ENCODE measurements around the gene COPG2. TPM values are rescaled to one million over a fixed set of nuclear protein-coding genes. Genes with fewer than 3 reads are reported as not detected.
"Not testable (repeated sequence)": the region's sequence is repeated elsewhere in the genome, so short reads cannot be mapped to it uniquely, and the experiment has no call there.

Gene COPG2
- polyA plus RNA-seq, 4 donors: 55.5 to 69.7 (median 63.9) TPM

DNA sequence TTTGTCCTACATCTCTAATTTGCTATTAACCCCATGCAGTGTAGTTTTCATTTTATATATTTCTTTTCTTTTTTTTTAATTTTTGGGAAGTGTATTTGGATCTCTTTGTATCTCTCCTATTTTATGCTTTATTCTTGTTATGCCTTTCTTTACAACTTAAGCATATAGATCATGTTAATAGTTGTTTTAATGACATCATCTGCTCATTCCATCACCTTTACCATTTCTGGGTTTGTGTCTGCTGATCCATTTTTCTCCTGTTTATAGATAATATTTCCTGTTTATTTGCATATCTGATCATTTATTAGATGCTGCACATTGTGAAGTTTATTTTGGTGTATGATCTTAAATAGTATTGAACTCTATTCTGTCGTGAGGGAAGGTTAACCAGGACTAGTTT lies 13.7 kb downstream of the COPG2 start:
- DNase-seq (ENCODE audit: low read depth in 4 of 4, low spot score in 3 of 4): no peak

DNA sequence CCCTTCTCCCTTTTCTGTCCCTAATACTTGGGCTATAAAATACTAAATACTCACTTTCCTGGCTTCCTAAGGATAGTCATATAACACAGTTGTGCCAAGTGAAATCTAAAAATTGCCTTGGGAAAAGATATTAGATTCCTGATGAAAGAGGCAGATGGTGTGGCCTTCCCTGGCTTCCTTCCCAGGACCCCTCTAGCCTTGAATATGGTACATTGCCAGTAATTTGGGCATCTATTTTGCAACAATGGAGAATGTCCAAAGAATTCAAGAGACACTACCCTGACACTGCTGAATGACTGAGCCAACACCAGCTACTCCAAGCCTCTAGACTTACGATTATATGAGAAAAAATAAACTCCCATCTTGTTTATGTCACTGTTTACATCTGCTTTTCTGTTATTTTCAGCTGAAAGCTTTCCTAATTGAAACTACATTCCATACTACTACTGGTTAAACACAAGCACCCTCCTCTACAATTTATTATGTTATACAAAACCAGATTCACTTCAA lies 17.9 kb downstream of the COPG2 start:
- DNase-seq (ENCODE audit: low read depth in 4 of 4, low spot score in 3 of 4): no peak

DNA sequence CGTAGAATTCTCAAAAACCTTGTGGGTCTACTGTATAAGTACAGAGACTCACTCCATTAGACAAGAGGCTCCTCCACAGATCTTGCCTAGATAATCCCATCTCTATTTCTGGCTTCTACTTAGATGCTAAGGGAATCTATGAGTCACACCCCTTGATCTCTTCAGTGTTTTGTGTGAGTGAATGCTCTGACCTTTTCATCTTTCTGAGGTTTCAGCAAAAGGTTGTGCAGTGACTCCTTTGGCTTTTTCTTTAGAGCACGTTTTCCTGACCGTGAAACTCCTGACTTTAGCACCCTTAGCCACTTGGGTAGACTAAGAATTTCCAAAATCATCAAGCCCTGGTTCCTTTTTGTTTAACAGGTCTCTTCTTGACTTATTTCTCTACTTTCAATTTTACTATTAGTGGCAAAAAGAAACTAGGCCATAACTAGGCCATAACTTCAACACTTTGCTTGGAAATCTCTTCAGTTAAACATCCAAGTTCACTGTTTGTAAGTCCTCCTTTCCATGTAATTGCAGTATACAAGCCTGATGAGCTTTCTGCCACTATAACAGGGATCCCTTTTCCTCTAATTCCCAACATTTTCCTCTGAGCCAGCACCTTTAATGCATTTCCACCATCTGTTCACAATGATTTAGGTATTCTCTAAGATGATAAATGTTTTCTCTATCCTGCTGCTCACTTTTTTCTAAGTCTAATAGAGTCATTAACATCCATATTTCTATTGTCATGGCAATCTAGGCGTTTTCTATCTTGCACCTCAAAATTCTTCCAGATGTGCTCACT lies 19.4 kb downstream of the COPG2 start:
- no peak for DNase-seq (ENCODE audit: low read depth in 4 of 4, low spot score in 3 of 4)

DNA sequence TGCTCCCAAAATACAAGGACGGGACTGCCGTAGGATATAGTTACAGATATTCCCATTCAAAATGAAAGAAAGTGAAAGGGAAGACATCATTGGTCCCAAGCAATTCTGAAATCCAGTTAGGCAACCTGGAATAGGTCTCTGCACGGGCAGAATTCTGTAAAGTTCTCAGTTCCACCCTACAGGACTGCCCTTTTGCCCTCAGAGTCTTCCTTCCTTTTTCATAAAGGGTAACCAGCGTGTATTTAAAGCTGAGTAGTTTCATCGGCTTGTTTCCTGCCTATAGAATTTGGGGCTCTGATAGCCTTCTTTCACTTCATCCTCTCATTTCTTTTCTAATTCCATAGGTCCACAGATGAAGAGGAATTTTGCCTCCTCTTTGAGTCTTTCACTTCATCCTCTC lies 20.0 kb downstream of the COPG2 start:
- DNase-seq (ENCODE audit: low read depth in 4 of 4, low spot score in 3 of 4): no peak

DNA sequence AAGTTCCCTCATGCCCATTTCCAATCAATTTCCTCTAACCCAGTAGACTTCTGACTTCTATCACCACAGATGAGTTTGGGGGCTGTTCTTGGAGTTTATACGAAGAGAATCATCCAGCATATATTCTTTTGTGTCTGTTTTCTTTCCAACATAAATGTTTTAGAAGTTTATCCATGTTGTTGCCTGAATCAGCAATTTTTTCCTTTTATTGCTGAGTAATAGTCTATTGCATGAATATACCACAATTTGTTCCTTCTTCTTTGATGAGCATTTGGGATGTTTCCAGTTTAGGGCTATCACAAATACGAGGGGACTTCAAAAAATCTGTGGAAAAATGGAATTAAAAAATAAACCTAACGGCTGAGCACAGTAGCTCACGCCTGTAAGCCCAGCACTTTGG lies 26.2 kb downstream of the COPG2 start:
- no peak for DNase-seq (ENCODE audit: low read depth in 4 of 4, low spot score in 3 of 4)

DNA sequence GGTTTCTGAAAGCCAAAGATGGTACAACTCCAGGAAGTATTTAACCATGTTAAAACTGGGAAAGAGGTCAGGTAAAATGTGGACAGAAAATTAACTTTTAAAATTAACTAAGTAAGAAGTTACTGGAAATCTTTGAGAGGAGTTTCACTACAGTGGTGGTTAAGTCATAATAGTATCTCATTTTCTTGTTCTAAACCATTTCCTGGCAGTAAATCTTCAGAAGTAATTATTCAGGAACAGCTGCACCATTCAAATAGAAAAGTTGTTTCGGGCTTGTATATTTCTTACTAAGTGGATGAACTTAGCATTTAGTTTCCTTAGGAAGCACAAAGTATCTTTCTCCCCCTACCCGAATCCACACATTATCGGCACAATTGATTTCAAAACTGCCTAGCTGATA lies 27.1 kb downstream of the COPG2 start:
- no peak for DNase-seq (ENCODE audit: low read depth in 4 of 4, low spot score in 3 of 4)

DNA sequence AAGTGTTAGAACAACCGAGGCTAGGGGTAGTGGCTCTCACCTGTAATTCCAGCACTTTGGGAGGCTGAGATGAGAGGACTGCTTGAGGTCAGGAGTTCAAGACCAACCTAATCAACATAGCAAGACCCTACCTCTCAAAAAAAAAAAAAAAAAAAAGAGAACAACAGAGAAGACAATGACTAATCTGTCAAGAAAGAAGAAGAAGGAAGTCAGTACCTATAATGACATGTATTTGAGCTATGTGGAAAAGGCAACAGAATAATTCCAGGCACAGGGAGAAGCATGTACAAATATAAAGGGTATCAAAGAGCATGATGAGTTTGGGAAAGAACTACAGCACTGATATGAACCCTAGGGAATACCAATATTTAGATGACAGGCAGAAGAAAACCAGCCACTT lies 27.5 kb downstream of the COPG2 start:
- no peak for DNase-seq (ENCODE audit: low read depth in 4 of 4, low spot score in 3 of 4)

DNA sequence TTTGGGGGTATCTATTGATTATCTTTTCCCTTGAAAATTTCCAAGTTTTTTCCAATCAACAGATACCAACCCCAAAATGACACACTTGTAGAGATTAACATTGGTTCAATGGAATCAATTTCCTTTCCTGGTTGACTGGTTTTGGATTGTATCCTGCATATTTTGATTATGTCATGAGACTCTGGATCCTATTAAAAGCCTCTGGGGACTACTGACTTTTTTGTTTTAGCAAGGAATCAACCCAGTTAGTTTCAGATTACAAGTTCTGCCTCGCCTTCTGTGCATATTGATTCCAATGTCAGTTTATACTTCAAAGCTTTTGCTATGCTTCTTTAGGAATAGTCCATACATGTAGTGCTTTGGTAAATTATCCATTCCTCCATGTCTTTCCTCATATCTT lies 29.2 kb downstream of the COPG2 start:
- DNase-seq (ENCODE audit: low read depth in 4 of 4, low spot score in 3 of 4): no peak

DNA sequence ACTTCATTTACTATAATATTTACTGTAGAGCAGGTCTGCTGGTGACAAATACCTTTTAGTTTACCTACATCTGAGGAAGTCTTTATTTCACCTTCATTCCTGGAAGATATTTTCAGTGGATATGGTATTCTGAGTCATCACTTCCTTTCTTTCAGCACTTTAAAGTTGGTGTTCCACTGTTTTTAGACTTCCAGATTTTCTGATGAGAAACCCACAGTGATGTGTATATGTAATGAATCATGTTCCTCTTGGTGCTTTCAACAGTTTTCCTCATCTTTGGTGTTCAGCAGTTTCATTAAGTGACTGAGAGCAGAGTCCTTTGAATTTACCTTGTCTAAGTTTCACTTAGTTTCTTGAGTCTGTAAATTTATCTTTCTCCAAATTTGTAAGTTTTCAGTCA lies 36.4 kb downstream of the COPG2 start:
- no peak for DNase-seq (ENCODE audit: low read depth in 4 of 4, low spot score in 3 of 4)

DNA sequence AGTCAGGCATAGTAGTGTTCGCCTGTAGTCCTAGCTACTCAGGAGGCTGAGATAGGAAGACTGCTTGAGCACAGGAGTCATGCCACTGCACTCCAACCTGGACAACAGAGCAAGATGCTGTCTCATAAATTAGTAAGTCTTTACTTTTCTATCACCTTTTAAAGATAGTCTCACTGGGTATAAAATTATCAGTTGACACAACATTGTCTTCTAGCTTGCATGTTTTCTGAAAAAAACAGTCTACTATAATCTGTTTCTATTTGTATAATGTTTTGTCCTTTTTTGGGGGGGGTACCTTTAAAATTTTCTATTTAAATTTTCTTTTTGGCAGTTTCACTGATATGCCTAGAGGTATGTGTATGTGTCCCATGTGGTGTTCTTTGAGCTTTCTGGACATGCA lies 39.6 kb downstream of the COPG2 start:
- DNase-seq (ENCODE audit: low read depth in 4 of 4, low spot score in 3 of 4): no peak

DNA sequence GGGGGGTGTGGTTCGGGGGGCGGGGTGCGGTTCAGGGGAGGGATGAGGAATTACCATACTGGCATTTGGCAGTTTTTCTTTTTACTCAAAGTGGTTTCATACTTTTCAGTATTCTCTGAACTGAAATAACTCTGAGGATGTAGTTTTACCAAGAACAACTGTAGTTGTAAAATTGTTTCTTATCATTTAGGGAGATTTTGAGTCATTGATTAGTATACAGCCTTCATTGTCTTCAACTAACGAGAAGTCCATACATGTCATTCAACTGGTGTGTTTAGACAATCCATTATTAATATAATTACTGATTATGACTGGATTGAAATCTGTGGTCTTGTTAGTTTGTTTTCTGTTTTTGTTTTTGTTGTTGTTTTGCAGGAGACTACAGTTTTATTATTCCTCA lies 40.8 kb downstream of the COPG2 start:
- DNase-seq (ENCODE audit: low read depth in 4 of 4, low spot score in 3 of 4): no peak

DNA sequence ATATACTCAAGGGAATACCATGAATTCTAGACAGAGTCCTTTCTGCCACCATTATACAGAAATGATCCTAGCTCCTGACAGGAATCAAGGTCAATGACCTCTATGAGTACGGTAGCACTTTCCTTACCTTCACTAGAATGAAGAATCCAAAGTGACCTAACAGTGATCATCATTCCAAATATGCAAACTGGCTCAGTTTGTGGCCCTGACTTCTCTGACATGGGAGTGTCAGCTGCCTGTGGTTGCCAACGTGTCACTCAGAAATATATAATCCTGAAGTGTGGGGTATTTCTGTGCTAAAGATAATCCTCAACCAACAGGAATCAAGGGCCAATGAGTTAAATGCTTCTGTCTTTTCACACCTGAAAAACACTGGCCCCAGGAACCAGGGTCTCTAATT lies 45.7 kb downstream of the COPG2 start:
- DNase-seq (ENCODE audit: low read depth in 4 of 4, low spot score in 3 of 4): no peak

DNA sequence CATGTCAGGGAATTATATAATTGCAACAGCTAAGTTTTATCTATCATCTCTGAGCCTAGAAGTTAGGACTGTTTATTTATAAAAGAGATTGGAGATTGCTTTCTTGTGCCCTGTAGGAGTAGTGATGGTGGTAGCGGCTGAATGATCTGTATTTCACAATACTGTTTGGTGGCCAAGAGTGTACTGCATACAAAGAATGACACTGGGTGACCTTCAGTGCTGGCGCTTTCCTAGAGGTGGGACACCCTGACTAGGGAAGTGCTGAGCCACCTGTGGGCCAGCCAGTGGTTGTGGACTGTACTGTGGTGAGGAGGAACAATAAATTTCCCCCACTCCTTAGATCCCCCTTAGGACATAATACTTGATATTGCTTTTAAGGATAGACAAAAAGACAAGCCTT lies 53.0 kb downstream of the COPG2 start:
- no peak for DNase-seq (ENCODE audit: low read depth in 4 of 4, low spot score in 3 of 4)

DNA sequence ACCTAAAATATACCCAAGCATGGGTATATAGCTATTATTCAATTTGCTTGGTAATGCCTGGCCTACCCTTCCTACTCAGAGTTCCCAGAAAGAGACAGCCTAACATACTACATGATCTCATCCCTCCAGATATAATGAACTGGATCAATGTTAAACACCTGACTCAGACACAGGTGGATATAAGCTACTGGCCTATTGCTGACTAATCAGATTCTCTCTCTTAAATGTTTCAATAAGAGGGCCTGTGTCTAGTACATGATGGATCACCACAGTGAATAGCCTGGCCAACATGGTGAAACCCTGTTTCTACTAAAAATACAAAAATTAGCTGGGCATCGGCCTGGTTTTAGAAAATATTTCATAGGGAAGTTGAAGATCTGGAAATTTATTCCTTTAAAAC lies 54.1 kb downstream of the COPG2 start:
- DNase-seq (ENCODE audit: low read depth in 4 of 4, low spot score in 3 of 4): no peak

DNA sequence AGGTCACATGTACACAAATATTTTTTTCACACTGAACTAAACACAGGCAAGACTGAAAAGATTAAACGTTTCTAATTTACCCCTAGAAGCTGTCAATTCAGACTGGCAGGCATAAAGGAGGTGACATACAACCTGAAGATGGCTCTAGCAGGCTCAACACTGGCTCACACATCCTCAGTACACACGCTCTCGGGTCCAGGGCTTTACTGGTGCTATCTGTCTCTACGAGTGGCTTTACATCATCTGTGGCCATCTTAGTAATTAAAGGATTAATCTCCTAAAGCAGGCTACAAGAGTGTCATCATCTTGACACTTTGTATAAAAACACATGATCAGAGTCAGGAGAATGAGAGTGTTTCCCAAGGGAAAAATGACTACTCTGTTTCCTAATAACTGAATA lies 57.3 kb downstream of the COPG2 start:
- no peak for DNase-seq (ENCODE audit: low read depth in 4 of 4, low spot score in 3 of 4)

DNA sequence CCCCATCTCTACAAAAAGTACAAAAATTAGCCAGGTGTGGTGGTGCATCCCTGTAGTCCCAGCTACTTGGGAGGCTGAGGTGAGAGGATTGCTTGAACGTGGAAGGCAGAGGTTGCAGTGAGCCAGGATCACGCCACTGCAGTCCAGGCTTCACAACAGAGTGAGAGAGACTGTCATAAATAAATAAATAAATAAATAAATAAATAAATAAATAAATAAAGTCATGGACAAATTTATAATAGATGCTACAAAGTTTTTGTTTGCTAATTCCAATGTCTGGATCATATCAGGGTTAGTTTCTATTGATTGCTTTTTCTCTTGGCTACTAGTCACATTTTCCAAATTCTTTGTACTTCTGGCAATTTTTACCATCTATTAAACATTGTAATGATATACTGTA lies 61.5 kb downstream of the COPG2 start:
- DNase-seq (ENCODE audit: low read depth in 4 of 4, low spot score in 3 of 4): not testable (repeated sequence)

DNA sequence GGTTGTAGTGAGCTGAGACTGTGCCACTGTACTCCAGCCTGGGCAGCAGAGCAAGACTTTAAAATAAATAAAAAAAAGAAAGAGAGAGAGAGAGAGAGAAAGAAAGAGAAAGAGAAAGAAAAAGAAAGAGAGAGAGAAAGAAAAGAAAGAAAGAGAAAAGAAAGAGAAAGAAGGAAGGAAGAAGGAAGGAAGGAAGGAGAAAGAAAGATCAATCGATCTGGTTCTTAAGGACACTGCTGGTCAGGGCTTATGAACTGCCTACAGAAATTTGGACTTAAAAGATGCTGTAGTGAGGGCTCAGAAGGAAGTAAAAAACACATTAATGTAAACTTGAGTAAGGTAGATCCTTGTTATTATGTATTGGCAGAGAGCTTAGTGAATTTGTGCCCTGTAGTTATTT lies 62.4 kb downstream of the COPG2 start:
- DNase-seq (ENCODE audit: low read depth in 4 of 4, low spot score in 3 of 4): no peak

DNA sequence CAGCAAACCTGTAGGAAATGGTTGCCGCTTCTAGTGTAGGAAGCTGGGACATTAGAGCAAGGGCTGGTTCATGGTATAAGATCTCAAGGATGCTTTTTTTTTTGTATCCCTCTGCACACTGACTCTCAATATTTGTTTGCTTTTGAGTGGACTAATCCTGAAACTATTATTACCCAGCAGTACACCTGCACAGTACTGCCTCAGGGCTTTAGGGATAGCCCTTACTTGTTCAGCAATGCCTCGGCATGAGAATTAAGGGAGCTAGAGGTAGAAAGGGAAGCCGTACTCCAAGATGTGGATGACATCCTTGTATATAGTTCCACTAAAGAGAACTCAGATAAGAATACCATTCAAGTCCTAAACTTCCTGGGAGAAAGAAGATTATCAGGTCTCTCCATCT lies 70.5 kb downstream of the COPG2 start:
- DNase-seq (ENCODE audit: low read depth in 4 of 4, low spot score in 3 of 4): no peak

DNA sequence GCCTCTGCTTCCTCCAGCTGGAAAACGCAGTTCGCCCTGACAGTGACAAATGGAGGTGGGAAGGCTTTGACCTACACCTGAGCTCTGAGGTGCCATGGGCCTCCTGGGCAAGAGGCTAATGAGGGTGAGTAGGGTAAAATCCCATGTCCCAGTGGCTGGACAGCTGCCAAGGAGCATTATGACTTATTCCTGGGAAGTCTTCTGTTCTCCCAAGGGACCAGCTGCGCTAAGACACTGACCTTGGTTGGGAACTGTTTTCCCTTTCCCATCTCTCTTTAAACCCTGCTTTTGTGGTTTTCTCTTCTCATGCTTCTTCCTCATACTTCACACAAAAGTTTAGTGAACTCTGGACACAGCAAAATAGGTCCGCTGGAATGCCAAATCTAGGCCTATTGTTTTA lies 72.6 kb downstream of the COPG2 start:
- no peak for DNase-seq (ENCODE audit: low read depth in 4 of 4, low spot score in 3 of 4)

DNA sequence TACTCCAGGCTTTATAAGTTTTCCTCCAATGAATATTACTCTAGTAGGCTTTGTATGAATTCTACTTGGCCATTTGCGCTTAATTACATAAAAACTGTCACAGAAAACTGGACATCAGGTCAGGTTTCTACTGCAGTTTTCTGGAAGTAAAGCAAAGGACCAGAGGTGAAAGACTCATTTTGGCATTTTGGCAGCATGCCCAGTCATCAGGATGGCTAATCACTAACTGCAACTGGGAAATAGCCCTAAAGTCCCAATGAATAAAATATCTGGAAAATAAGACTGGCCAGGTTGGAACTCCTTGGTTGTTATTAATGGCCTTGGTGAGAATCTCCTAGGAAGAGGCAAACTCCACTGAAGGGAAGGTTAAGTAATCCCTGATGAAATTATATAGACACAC lies 75.5 kb downstream of the COPG2 start:
- DNase-seq (ENCODE audit: low read depth in 4 of 4, low spot score in 3 of 4): peak in 1 of 4 donors; percentile 1

DNA sequence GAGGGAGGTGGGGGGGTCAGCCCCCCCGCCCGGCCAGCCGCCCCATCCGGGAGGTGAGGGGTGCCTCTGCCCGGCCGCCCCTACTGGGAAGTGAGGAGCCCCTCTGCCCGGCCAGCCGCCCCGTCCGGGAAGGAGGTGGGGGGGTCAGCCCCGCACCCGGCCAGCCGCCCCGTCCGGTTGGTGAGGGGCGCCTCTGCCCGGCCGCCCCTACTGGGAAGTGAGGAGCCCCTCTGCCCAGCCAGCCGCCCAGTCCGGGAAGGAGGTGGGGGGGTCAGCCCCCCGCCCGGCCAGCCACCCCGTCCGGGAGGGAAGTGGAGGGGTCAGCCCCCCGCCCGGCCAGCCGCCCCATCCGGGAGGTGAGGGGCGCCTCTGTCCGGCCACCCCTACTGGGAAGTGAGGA lies 77.1 kb downstream of the COPG2 start:
- DNase-seq (ENCODE audit: low read depth in 4 of 4, low spot score in 3 of 4): not testable (repeated sequence)

DNA sequence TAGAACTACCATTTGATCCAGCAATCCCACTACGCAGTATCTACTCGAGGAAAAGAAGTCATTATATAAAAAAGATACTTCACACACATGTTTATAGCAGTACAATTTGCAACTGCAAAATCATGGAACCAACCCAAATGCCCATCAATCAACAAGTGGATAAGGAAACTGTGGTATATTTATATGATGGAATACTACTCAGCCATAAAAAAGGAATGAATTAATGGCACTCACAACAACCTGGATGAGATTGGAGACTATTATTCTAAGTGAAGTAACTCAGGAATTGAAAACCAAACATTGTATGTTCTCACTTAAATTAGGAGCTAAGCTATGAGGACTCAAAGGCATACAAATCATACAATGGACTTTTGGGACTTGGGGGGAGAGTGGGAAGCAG lies 82.6 kb downstream of the COPG2 start:
- DNase-seq (ENCODE audit: low read depth in 4 of 4, low spot score in 3 of 4): not testable (repeated sequence)

DNA sequence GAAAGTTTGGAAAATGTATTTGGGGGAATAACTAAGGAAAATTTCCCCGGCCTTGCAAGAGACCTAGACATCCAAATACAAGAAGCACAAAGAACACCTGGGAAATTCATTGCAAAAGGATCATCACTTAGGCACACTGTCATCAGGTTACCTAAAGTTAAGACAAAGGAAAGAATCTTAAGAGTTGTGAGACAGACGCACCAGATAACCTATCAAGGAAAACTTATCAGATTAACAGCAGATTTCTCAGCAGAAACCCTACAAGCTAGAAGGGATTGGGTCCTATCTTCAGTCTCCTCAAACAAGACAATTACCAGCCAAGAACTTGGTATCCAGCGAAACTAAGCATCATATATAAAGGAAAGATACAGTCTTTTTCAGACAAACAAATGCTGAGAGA lies 93.4 kb downstream of the COPG2 start:
- DNase-seq (ENCODE audit: low read depth in 4 of 4, low spot score in 3 of 4): not testable (repeated sequence)

Data from right renal pelvis (tissue), 4 donors.